ENCODE measurements around the gene LGALS8. TPM values are rescaled to one million over a fixed set of nuclear protein-coding genes. Genes with fewer than 3 reads are reported as not detected.
"Not testable (repeated sequence)": the region's sequence is repeated elsewhere in the genome, so short reads cannot be mapped to it uniquely, and the experiment has no call there.

The LGALS8 gene
- total RNA-seq, 1 donor from 2014 or later, result 79.0 TPM

DNA sequence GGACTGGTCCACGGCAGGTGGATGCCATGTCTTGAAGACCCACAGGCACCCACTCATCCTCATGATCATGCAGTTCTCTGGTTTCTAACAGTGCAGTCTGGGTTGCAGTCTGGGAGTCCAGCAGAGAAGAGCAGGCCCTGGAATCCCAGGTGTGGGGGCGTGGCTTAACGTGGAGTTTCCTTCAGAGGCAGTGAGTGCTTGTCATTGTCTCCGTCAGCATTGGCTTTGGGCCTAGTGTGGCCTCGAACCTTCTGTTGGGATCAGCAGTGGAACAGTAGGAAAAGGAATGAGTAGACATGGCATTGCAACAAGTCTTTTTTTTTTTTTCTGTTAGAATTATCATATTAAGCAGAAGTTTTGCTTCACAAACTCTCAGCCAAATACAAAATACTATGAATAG, 12.8 kb downstream of the LGALS8 start:
- no peak for DNase-seq (ENCODE audit: extremely low read depth, low read depth, low spot score)

DNA sequence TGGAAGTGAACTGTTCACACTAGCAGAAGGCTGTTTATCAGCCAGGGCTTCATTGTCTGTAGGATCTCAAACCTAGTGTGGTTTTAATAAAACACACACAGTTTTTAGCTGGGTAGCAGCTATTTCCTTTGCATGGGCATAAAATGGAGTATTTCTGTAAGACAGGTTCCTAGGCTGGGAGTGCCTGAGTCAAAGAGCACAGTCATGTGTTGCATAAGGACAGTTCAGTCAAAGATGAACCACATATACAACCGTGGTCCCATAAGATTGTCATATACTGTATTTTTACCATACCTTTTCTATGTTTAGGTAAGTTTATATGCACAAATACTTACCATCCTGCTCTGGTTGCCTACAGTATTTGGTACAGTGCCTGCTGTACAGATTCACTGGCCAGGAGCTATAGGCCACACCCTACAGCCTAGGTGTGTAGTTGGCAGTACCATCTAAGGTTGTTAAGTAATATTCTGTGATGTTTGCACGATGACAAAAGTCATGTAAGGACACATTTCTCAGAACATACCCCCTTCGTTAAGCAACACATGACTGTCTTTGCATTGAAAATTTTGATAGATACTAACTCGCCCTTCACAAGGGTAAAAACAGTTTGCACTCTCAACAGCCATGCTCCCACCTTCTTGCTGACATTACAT, 17.2 kb downstream of the LGALS8 start:
- no peak for DNase-seq (ENCODE audit: extremely low read depth, low read depth, low spot score)

DNA sequence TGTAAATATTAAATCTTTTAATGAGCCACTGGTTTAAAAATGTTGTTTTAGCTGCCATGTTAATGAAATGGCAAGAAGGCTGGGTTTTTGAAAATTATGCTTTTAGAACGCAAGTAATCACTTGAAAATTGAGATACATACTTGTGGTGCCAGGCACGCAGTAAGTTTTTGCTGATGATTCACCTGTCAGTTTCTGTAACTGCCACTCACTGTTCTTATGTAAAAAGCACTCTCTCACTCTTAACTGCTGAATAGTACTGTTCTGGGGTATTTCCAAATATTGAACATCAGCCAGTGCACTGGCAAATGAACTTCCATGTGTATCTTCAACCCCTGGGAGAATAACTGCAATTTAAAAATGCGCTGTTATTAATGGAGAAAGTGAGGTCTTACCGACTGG, 17.9 kb downstream of the LGALS8 start:
- no peak for DNase-seq (ENCODE audit: extremely low read depth, low read depth, low spot score)

DNA sequence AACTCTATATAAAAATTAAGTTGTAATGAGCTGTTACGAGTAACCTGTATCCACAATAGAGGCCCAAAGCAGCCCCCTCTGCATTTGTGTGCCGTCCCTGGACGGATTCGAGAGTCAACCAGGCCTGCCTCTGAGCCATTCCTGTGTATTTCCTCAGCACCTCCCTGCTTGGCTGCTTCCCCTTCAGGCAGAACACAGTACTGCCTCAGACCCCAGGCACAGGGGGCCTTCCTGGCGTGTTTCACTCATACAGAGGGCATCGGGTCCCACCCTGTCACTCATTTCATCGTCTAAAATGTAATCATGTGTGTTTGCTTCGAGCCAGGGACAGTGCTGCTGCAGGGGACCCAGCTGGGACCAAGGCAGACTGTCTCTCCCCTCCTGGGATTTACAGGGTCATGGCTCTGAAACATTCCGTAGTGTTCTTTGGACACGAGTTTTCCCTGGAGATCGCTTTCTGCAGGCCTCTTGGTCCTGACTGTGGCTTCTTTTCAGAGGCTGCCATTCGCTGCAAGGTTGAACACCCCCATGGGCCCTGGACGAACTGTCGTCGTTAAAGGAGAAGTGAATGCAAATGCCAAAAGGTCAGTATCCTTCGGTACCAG, 19.4 kb downstream of the LGALS8 start:
- no peak for DNase-seq (ENCODE audit: extremely low read depth, low read depth, low spot score)

DNA sequence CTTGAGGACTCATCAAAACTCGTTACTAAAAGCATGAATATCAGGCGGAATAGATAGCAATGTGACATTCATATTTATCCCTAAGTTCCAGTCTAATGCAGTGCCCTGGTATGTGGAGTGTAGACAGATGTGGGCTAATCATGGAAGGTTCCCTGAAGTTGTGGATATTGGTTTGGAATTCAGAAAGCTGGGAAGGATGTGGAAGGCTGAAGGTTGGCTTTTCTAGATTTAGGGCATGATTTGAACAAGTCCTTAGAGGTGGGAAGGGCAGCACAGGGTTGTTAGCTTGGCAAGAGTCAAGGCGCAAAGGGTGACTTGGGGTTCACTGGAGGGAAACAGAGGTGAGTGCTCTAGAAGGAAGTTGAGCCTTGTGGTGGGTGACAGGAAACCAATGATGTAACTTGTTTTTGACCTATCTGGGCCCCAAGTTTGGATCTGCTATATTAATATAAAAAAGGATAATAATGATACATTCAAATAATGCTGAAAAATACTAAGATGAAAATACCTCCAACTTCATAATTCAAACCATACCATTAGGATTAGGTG, 21.9 kb downstream of the LGALS8 start:
- no peak for DNase-seq (ENCODE audit: extremely low read depth, low read depth, low spot score)

DNA sequence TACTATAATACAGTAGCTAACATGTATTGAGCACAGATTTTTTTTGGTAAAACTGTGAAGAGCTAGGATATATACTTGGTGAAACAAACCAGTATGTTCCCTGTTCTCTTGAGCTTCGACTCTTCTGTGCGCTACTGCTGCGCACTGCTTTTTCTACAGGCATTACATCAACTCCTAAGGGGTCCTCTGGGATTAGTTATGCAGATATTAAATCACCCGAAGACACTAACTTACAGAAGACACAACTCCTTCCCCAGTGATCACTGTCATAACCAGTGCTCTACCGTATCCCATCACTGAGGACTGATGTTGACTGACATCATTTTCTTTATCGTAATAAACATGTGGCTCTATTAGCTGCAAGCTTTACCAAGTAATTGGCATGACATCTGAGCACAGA, 24.7 kb downstream of the LGALS8 start:
- no peak for DNase-seq (ENCODE audit: extremely low read depth, low read depth, low spot score)

DNA sequence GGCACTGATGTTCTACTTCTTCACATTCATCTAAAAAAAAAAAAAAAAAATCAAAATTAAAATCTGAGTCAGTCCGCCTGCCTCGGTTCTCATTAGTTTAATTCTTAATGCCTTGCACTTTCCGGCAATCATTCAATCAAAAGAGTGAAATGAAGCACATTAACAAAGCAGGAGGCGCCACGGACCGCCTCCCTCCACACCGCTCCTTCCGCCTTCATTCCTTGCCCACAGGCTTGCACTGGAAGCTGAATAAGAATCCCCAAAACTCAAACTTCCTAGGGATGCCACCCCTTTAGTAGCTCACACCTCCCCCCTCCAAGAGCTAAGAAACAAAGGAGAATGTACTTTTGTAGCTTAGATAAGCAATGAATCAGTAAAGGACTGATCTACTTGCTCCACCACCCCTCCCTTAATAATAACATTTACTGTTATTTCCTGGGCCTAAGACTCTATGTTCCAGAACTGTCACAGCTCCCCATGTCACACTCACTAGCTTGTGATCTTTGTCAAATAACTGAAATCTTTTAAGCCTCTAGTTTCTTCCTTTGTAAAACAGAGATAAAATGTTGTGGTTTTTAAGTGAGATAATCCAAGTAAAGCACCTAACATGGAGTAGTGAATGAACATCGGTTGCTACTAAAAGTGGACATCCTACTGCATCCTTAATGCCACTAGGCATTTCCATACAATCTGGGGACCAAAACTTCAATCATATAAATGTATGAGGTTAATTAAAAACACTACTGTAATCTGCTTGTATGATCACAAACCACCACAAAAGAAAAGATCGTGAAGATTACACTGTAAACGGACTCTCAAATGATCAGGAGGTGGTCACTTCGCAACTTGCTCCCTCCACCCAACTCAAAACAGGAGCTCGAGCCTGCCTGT, 27.4 kb downstream of the LGALS8 start:
- no peak for DNase-seq (ENCODE audit: extremely low read depth, low read depth, low spot score)

DNA sequence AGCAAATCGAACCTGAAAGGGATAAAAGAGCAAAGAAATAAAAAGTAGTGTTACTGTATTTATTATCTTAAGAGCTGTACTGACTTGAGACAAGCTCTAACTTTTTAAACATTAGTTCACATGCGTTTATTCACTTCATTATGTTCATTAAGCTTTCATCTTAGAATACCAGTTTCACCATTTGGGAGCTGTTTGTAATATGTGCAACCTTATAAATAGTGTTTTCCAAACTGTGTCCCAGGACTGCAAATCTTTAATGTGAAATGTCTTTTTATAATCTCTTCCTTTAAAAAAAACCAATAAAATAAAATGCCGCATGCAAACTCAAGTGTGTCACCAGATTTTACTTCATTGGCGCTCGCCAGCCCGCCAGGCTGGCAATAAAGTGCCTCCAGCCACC, 28.3 kb downstream of the LGALS8 start:
- no peak for DNase-seq (ENCODE audit: extremely low read depth, low read depth, low spot score)

DNA sequence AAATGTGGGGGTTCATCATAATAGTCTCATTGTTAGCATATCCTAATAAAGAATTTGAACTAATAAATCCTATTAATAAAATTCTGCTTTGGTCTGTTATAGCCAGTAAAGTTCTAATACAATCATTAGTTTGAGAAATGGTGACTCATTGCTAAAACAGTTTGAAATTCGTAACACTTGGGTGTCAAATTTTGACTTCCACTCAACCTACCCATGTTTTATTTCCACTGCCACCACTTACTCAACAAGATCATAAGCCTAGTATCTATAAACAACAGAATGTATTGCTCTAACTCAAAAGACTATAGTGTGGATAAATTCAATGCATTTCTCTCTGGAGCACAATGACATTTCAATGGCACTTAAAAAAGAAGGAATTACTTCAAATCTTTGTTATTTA, 29.1 kb downstream of the LGALS8 start:
- DNase-seq (ENCODE audit: extremely low read depth, low read depth, low spot score), result no peak

DNA sequence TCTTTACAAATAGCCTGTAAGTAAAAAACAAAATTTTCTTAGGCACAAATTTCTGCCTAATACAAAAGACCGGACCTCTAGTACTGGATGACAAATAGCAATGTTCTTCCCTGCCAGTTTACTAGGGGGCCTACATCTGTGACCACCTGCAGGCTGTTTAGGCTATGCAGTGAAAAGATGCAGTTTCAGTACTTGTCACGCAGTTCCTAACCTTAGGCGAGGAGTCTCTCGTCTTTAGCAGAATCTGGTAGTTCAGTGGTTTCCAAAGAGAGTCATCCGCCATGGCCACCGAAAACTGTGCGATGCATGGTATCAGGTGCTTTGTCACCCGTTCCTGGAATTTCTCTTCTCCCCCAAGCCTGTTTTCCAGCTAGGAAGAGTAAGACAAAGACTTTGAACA, 29.6 kb downstream of the LGALS8 start:
- DNase-seq (ENCODE audit: extremely low read depth, low read depth, low spot score), result no peak

DNA sequence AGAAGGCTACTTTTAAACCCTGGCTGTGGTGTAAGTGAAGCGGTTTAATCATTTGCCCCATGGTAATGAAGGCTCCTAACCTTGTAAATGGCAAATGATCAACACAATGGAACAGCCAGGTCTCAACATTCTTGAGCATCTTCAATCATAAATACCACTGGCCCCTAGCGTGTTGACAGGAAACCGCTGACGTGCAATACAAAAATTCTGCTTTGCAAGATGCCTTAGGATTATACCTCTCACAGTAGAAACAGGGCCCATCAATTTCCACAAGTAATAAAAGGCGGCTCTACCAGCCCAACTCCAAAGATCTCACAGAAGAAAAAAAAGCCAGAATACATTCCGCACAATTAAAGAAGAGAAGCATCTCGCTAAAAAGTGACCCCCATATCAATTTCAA, 32.8 kb downstream of the LGALS8 start:
- no peak for DNase-seq (ENCODE audit: extremely low read depth, low read depth, low spot score)

DNA sequence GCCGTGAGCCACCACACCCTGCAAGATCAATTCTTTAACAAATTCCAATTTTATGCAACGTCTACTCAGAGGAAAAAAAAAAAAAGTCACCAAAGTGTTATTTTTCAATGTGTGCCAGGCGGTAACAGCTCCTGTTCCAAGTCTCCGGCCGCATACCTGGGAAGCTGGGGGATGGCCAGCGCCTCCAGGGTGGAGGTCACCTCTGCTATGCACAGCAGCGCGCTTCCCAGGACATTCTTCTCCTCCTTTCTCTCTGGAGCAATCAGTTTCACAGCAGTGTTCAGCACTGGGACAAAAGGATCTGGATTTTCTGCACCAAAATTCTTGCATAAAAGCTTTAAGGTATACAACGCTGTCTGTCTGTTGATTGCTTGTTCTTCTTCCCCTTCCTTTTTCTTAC, 34.3 kb downstream of the LGALS8 start:
- DNase-seq (ENCODE audit: extremely low read depth, low read depth, low spot score), result no peak

DNA sequence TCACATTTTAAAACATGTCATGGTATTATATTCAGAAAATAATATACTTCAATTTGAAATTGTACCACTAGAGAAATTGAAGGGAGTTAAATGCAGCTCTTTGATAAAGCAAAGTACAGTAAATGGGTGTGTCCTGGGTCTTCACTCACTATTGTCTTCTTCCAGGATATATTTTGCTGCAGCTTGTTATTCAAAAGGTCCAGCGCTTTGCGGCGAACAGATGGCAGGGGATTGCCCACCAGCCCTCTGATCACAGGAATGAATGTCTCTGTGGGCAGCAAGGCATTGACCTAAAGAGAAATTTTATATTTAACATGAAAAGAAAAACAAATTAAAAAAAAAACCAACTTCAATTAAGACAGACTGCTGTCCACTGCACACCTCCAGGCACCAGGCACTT, 35.1 kb downstream of the LGALS8 start:
- no peak for DNase-seq (ENCODE audit: extremely low read depth, low read depth, low spot score)

DNA sequence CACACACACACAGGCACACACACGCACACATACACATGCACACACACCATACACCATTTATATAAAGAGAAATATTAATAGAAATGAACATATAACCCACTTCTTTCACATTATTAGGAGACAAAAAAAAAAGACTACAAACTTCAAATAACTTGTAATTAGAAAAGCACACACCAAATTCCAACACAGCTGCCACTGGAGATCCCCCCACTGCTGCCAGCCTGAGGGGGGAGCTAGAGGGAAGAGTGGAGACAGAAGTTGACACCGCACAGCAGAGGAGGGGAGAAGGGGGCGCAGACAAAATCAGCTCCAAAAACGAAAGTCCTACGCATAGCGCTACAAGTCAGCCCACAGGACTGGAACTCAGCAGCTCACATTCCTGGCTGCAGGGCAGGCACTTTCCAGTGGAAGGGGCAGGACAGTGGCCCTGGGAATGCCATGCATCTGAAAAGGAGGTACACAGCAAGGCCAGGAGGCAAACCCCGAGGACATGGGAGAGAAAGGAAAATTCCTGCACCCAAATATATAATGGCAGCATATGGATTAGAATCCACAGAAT, 36.5 kb downstream of the LGALS8 start:
- DNase-seq (ENCODE audit: extremely low read depth, low read depth, low spot score), result no peak

DNA sequence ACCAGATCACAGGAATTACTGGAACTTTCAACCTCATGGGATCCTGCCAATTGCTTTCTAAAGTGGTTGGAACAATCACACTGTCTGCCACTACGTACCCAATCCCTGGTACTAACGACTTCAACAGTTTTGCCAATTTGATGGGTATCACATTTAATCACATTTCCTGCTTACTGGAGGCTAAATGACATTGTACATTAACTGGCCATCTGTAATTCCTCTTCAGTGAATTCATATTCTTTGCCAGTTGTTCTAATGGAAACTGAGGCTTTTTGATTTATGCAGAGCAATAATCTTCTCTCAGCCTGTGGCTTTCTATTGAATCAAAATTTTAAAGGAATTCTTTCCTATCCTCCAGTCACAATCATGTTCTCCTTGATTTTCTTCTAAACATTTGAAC, 38.2 kb downstream of the LGALS8 start:
- no peak for DNase-seq (ENCODE audit: extremely low read depth, low read depth, low spot score)

DNA sequence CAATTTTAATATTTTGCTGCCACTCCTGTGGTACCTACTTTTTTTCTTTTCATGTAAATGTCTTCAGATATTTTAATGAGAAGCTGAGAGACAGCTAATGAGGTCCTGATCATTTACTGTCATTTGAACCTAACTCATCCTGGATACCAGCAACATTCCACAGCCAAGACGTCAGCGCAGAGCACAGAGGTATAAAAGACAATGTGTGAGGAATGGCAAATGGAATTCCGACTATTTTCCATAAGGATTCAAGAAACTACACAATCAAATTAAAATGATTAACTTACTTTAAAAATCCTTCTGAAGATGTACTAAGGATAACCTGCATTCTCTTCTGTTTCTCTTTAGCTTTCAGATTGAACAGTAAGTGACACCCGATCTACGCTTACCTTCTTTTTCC, 41.7 kb downstream of the LGALS8 start:
- DNase-seq (ENCODE audit: extremely low read depth, low read depth, low spot score), result no peak

DNA sequence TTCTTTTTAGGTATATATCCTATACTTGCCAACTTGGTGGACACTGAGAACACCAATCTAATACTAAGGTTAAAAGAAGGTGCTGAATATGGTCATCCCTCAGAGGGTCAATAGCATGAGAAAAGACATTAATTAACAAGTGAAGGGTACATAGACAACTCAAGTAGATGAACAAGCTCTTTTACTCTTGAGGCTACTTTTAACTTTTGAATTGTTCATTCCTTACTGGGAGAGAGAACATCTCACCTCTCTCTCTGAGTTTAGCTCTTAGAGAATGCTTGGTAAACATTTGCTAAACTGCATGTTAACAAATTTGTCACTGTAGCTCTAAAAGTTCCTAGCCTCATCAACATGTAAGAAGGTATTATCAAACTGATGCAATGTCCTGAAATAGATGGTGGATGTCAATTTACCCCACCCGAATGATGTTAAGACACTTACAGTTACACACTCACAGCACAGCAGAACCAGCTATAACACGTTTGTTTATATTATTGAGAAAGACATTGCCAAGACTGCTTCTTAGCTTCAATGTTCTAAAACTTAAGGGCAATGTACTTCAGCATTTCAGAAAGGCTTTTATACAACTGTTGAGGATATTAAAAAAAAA, 44.6 kb downstream of the LGALS8 start:
- no peak for DNase-seq (ENCODE audit: extremely low read depth, low read depth, low spot score)

DNA sequence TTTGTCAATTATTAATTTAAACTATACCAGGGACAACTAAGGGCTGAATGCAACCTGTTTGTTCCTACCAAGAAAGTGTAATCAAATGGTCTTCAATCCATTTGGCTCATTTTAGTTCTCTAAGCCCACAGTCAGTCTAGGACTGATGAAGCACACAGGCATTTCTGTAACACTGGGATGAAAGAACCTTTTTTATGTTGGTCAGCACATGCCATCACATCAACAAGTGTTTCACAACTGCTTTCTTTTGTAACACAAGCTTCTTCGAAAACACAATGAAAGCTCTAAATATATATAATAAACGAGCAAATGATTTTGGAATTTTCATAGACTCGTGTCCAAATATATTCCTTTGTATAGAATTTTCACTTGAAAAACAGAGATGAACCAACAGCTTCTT, 51.7 kb downstream of the LGALS8 start:
- DNase-seq (ENCODE audit: extremely low read depth, low read depth, low spot score), result no peak

DNA sequence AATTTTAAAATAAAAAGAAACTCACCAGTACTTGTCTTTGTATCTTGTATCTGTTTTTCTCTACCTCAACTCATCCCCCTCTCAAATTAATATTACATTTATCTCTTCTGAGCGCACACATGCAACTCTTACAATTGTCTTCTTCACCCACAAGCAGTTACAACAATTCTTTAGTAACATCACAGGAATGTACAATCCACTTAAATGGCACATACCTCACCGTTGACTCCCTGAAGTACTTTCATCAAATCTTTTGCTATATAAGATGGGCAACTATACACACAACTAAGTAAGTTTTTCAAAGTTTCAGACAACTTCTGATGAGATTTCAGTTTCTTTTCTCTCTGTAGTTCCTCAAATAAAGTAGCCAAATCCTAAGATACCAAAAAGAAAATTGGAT, 52.2 kb downstream of the LGALS8 start:
- DNase-seq (ENCODE audit: extremely low read depth, low read depth, low spot score), result no peak

DNA sequence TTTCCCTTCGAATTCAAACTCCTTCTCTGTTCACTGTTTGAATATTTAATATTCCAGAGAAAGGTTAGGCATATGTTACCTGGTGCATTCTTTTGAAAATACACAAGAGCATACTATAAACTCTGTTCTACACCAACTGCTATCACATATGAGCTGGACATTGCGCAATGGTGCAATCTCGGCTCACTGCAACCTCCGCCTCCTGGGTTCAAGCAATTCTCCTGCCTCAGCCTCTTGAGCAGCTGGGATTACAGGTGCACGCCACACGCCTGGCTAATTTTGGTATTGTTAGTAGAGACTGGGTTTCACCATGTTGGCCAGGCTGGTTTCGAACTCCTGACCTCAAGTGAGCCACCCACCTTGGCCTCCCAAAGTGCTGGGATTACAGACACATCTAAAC, 53.3 kb downstream of the LGALS8 start:
- DNase-seq (ENCODE audit: extremely low read depth, low read depth, low spot score), result not testable (repeated sequence)

DNA sequence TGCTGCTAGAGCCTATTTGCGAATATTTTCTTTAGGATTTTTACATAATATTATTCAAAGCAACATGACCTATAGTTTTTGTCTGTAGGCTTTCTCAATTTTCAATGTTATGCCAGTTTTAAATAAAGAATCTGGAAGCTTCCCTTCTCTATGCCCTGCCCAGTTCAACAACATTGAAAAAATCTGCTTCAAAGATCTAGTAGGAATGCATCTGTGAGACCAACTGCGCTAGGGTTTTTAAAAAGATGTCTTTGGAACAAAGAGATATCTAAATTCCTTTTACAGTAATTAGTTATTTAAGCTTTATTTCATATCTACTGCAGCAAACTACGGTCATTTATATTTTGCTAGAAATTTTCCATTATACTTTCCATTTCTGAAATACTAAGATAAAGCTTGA, 54.9 kb downstream of the LGALS8 start:
- no peak for DNase-seq (ENCODE audit: extremely low read depth, low read depth, low spot score)
